Small intestine (tissue), 7 donors: ENCODE data around the gene MRPL57. TPM values are rescaled to one million over a fixed set of nuclear protein-coding genes. Genes with fewer than 3 reads are reported as not detected.

ENCODE experiments used
- DNase-seq, 2 donors: peaks; one replicate each; pipeline versions ENCODE4 v3.0.0 to v3.0.0-alpha.2; 2013
- FAIRE-seq: peaks from 2 replicates; lab custom pipeline; 2012; peaks lifted over from hg19 to GRCh38; lab: Jason Lieb, UNC
- H3K27ac ChIP-seq, 3 donors: one replicate each; pipeline ENCODE4 v1.5.1; 2013; ENCODE audit warnings: low read length in 2 of 3, mild to moderate bottlenecking in 2 of 3, control low read depth in 1 of 3, inconsistent platforms in 1 of 3, low read depth in 1 of 3, moderate library complexity in 1 of 3
- H3K27me3 ChIP-seq, 3 donors: one replicate each; pipeline ENCODE4 v1.6.1; 2013; ENCODE audit warnings: low read length in 3 of 3, inconsistent platforms in 1 of 3; ENCODE audit not compliant: control insufficient read depth in 3 of 3, insufficient read depth in 3 of 3
- H3K36me3 ChIP-seq, 3 donors: one replicate each; pipeline ENCODE4 v1.6.1; 2013; ENCODE audit warnings: low read length in 3 of 3, inconsistent platforms in 1 of 3, low read depth in 1 of 3, mild to moderate bottlenecking in 1 of 3, moderate library complexity in 1 of 3; ENCODE audit not compliant: control insufficient read depth in 3 of 3, insufficient read depth in 2 of 3
- H3K4me1 ChIP-seq, 3 donors: one replicate each; pipeline ENCODE4 v1.6.1; 2013; ENCODE audit warnings: low read length in 2 of 3, inconsistent platforms in 1 of 3, low read depth in 1 of 3, mild to moderate bottlenecking in 1 of 3, moderate library complexity in 1 of 3; ENCODE audit not compliant: control insufficient read depth in 3 of 3, insufficient read depth in 2 of 3
- H3K4me3 ChIP-seq, 3 donors: one replicate each; pipeline ENCODE4 v1.5.1; 2013; ENCODE audit warnings: low read length in 3 of 3, control low read depth in 1 of 3, inconsistent platforms in 1 of 3, low read depth in 1 of 3, mild to moderate bottlenecking in 1 of 3, moderate library complexity in 1 of 3
- H3K9me3 ChIP-seq, 2 donors: one replicate each; pipeline ENCODE4 v1.6.1; 2013; ENCODE audit warnings: low read depth in 1 of 2, low read length in 1 of 2; ENCODE audit not compliant: control insufficient read depth in 2 of 2, insufficient read depth in 1 of 2
- WGBS, 3 donors: extraction: QIAGEN DNeasy Blood & Tissue Kit; methylation state at CpG; one replicate each; pipeline ENCODE4 v1.1.7; 2013; 5-methylcytosine and 5-hydroxymethylcytosine counted together
- polyA plus RNA-seq, 4 donors: library from polyadenylated mRNA; stranded (reverse) in 3 of 4; unstranded in 1 of 4; fragments of 200-250 nt in 3 of 4; fragments of 120-200 nt in 1 of 4; gene quantifications; one replicate each; pipeline versions ENCODE4 v1.2.1 to v1.2.3, GENCODE V29; 2013
- donor health status: healthy with polysubstance abuse.
- donor health status: control.
- donor health status: control.
- donor health status: Bipolar disorder and iron deficiency.
- donor health status: healthy.

MRPL57 gene
- polyA plus RNA-seq, 4 donors: 21.7 to 27.7 (median 23.7) TPM

DNA sequence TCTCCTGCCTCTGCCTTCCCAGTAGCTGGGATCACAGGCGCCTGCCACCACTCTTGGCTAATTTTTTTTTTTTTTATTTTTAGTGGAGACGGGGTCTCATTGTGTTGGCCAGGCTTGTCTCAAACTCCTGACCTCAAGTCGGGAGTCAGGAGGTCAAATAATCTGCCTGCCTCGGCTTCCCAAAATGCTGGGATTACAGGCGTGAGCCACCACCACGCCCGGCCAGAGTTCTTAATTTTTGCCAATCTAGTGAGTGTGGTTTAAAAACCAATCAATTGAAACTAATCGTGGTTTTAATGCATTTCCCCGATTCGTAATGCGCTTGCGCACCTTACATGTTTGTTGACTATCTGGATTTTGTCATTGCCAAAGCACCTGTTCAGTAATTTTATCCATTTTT, 37.1 kb upstream of the MRPL57 start:
- Histone ChIP-seq H3K4me1 (peaks cover 0 to 8% (median 0%) of the 10 kb centered on the region in 3 donors), H3K27me3 (no peaks in the 10 kb centered on the region), H3K4me3 (peak overlapping the region in 1 of 3 donors; percentile 3), H3K9me3 (no peaks in the 10 kb centered on the region), H3K36me3 (peaks cover 0 to 5% (median 0%) of the 10 kb centered on the region in 3 donors), H3K27ac (no peak overlapping the region)
- 70 to 85% (median 76%) methylated on average over 12 of the region's 12 CpGs for WGBS, 3 donors
- no peak for DNase-seq
- FAIRE-seq: no peak

DNA sequence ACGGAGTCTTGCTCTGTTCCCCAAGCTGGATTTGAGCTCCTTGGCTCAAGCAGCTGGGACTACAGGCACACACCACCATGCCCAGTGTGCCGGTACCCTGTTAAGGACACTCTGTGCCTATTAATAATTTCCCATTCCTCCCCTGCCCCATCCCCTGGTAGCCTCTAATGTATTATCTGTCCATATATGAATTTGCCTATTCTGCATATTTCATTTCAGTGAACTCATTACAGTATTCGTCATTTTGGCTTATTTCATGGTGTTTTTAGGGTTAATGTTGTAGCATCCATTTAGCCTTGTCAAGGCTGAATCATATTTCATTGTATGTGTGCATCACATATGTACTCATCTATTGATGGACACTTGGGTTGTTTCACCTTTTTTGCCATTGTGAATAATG, 33.7 kb upstream of the MRPL57 start:
- DNase-seq (no peak), FAIRE-seq (no peak)
- no peaks in the 10 kb centered on the region for H3K27me3 ChIP-seq
- H3K4me3 ChIP-seq: no peak overlapping the region
- no peaks in the 10 kb centered on the region for H3K9me3 ChIP-seq
- peaks cover 0 to 8% (median 0%) of the 10 kb centered on the region in 3 donors for H3K4me1 ChIP-seq
- peaks cover 0 to 12% (median 9%) of the 10 kb centered on the region in 3 donors for H3K36me3 ChIP-seq
- WGBS, 3 donors: 92 to 95% (median 94%) methylated on average over 3 of the region's 3 CpGs
- no peak overlapping the region for H3K27ac ChIP-seq

DNA sequence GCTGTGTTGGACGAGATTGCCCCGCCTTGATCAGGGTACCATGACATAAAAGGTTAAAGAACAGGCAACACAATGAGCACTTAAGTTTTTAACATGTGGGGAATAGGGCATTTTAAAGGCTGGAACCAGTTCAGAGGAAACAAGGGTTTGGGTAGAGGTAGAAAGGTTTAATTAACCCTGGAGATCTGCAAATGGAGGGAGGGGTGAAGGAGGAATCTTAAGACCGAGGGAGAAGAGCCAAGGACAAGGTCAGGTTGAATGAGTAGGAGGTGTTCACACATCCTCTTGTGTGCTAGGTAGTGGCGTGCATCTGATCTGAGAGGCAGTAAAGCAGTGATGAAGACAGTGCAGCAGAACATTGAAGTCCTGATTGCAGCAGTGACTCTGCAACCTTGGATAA, 28.6 kb upstream of the MRPL57 start:
- Histone ChIP-seq H3K36me3 (peaks cover 2 to 12% (median 7%) of the 10 kb centered on the region in 3 donors), H3K9me3 (no peaks in the 10 kb centered on the region), H3K27ac (no peak overlapping the region), H3K27me3 (no peaks in the 10 kb centered on the region), H3K4me1 (no peaks in the 10 kb centered on the region), H3K4me3 (no peak overlapping the region)
- no peak for FAIRE-seq
- DNase-seq: no peak
- WGBS, 3 donors: 68 to 78% (median 70%) methylated on average over 4 of the region's 4 CpGs

DNA sequence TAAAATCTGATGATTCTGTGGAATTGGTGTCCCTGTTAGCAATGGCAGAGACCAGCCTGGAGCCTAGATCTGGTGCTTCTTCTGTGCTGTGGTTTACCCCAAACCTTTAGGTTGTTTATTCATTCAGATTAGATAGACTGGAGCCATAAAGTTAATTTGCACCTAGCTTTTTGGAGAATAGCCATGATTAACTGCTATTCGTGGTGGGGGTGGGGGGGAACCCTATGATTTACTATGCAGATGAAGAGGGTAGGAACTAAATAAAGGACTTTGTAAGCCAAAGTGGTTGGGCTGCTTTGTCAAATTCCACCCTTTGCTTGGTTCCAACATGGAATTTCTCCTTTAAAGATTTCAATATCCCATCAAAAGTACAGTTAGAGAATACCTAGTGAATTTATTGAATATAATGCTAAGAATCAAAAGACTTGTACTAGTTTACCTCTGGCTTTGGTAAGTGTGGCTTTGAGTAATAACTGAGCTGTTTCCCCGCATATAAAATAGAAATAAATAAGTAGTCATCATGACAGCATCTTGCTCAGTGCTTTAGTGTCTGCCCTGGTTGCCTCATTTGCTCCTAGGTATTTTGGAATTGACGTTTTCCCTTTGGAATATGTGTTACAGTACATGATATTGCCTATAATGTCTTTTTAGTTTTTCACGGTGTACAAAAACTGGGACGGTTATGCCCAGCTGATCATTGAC, 27.8 kb upstream of the MRPL57 start:
- DNase-seq (no peak), FAIRE-seq (no peak)
- 64 to 70% (median 68%) methylated on average over 5 of the region's 5 CpGs for WGBS, 3 donors
- Histone ChIP-seq H3K4me1 (no peaks in the 10 kb centered on the region), H3K4me3 (no peak overlapping the region), H3K27me3 (no peaks in the 10 kb centered on the region), H3K9me3 (no peaks in the 10 kb centered on the region), H3K36me3 (peaks cover 2 to 14% (median 7%) of the 10 kb centered on the region in 3 donors), H3K27ac (no peak overlapping the region)

DNA sequence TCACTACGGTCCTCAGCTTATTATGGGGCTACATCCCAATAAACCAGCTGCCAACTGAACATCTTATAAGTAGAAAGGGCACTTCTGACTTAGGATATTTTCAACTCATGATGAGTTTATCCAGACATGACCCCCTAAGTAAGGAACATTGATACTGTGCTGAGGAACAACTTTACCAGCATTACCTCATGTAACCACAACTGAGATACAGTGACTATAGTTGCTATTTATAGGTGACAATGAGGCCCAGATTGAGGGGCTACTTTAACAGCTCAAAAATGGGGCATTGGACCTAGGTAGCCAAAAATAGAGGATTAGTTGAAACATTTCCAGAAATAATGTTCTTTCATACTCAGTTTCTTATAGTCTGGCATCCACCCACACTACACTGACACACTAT, 26.9 kb upstream of the MRPL57 start:
- no peaks in the 10 kb centered on the region for H3K4me1 ChIP-seq
- no peak for DNase-seq
- H3K27me3 ChIP-seq: no peaks in the 10 kb centered on the region
- H3K36me3 ChIP-seq: peaks cover 2 to 12% (median 10%) of the 10 kb centered on the region in 3 donors
- no peak overlapping the region for H3K27ac ChIP-seq
- 49 to 71% (median 69%) methylated on average over 1 of the region's 1 CpG for WGBS, 3 donors
- H3K9me3 ChIP-seq: no peaks in the 10 kb centered on the region
- FAIRE-seq: no peak
- no peak overlapping the region for H3K4me3 ChIP-seq

DNA sequence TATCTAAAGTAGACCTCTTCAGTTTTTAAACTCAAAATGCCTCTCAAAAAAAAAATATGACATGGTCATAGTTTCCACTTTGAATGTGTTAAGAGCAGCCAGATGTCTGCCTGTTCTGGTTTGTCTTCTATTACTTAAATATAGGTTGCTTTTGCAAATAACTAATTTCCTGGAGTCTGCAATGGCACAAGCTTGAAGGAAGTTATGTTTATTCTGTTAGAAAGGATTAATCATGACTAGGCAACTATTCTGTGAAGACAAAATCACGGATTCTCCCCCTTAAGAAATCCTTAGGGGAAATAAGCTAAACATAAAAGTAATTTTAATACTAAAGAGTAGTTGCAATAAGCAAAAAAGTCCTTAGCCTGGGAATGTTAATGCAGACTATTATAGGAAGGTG, 26.4 kb upstream of the MRPL57 start:
- H3K9me3 ChIP-seq: no peaks in the 10 kb centered on the region
- H3K27ac ChIP-seq: no peak overlapping the region
- H3K27me3 ChIP-seq: no peaks in the 10 kb centered on the region
- no peak overlapping the region for H3K4me3 ChIP-seq
- DNase-seq (no peak), FAIRE-seq (no peak)
- H3K36me3 ChIP-seq: peaks cover 2 to 12% (median 10%) of the 10 kb centered on the region in 3 donors
- 64 to 87% (median 77%) methylated on average over 1 of the region's 1 CpG for WGBS, 3 donors
- no peaks in the 10 kb centered on the region for H3K4me1 ChIP-seq

DNA sequence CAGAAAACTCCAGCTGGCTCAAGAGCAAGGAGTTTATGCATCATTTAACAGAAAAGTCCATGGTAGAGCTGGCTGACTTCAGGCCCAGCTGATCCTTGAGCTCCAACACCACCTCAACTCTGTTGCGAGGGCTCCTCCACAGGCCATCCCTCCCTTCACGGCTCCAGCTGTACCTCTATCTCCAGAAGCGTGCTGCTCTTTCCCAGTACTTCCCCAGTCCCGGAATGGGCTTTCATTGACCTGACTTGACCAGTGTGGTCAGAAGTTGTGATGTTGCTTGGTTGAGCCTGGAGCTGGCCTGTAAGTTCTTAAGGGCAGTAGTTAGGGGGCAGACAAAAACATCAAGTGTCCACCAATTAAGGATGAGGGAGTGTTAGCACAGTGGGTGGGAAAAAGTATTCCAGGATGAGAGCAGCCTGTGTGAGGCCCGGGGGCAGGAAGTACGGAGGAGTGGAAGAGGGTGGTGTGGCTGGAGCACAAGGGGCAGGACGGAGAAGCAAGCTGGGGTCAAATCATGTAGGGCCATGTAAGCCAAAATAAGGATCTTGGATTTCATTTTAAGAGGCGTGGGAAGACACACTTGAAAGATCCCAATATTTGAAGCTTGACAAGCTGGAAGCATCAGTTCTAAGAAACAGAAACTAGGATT, 24.1 kb upstream of the MRPL57 start:
- 86 to 90% (median 89%) methylated on average over 8 of the region's 8 CpGs for WGBS, 3 donors
- DNase-seq (no peak), FAIRE-seq (no peak)

DNA sequence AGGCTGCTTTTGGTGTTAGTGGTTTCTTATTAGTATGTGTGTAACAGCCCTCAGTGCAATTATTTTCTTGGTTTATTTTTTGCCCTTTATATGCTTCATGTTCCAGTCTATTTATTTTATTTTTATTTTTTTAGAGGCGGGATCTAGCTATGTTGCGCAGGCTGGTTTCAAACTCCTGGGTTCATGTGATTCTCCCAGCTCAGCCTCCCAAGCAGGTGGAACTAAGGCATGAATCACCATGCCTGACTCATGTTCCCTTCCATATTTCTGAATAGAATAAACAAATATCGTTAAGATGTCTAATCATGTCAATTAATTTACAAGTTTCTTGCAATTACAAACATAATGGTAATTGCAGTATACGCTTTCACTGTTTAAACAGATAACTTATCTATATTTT, 11.8 kb upstream of the MRPL57 start:
- peaks cover 0 to 3% (median 0%) of the 10 kb centered on the region in 3 donors for H3K36me3 ChIP-seq
- FAIRE-seq: no peak

More for the DNA sequence above, 24.1 kb upstream of the MRPL57 start:
- no peak overlapping the region for H3K4me3 ChIP-seq
- peaks cover 2 to 6% (median 5%) of the 10 kb centered on the region in 3 donors for H3K36me3 ChIP-seq
- no peaks in the 10 kb centered on the region for H3K27me3 ChIP-seq
- no peak overlapping the region for H3K27ac ChIP-seq
- H3K4me1 ChIP-seq: no peaks in the 10 kb centered on the region
- H3K9me3 ChIP-seq: no peaks in the 10 kb centered on the region

More for the DNA sequence above, 11.8 kb upstream of the MRPL57 start:
- WGBS, 3 donors: 78 to 94% (median 93%) methylated on average over 4 of the region's 4 CpGs
- Histone ChIP-seq H3K27me3 (no peaks in the 10 kb centered on the region), H3K27ac (no peak overlapping the region), H3K4me1 (no peaks in the 10 kb centered on the region), H3K9me3 (no peaks in the 10 kb centered on the region), H3K4me3 (no peak overlapping the region)
- no peak for DNase-seq
